Measurements from ENCODE around the gene PITPNC1.
"Not testable (repeated sequence)": the region's sequence is repeated elsewhere in the genome, so short reads cannot be mapped to it uniquely, and the experiment has no call there.

Gene PITPNC1

GRCh38 chr17:67377488-67378453 lies 690 bp downstream of the PITPNC1 start:
- Mint-ChIP-seq H3K9me3 (no peaks in the 10 kb centered on the region), H3K36me3 (ENCODE audit: low read depth) (peaks cover 7% of the 10 kb centered on the region), H3K27me3 (peaks cover 7% of the 10 kb centered on the region), H3K4me3 (peak overlapping the region; percentile 96), H3K4me1 (ENCODE audit: low read depth) (peaks cover 26% of the 10 kb centered on the region), H3K27ac (peak overlapping the region; percentile 91)
- intact Hi-C loops (cut with micrococcal nuclease), result loop anchor here (2.0 to 10.0 kb wide), 2 partner anchors 227 to 311 kb away; no protein-coding TSS in a partner anchor

- H3K36me3 Mint-ChIP-seq (ENCODE audit: low read depth), result peaks cover 7% of the 10 kb centered on the region
- H3K4me1 Mint-ChIP-seq (ENCODE audit: low read depth), result peaks cover 26% of the 10 kb centered on the region
- peaks cover 7% of the 10 kb centered on the region for H3K27me3 Mint-ChIP-seq
- H3K4me3 Mint-ChIP-seq, result peak overlapping the region; percentile 96
- no peaks in the 10 kb centered on the region for H3K9me3 Mint-ChIP-seq
- peak overlapping the region; percentile 91 for H3K27ac Mint-ChIP-seq
- intact Hi-C loops (cut with micrococcal nuclease), result loop anchor here (10.0 kb wide), 1 partner anchor 226 kb away; no protein-coding TSS in a partner anchor
Observed at GRCh38 chr17:67378454-67379250, 1.6 kb downstream of the PITPNC1 start.

GRCh38 chr17:67379251-67379630 lies 2.2 kb downstream of the PITPNC1 start:
- intact Hi-C loops (cut with micrococcal nuclease), result loop anchor here (10.0 kb wide), 1 partner anchor 226 kb away; no protein-coding TSS in a partner anchor
- Mint-ChIP-seq H3K4me1 (ENCODE audit: low read depth) (peaks cover 23% of the 10 kb centered on the region), H3K36me3 (ENCODE audit: low read depth) (peaks cover 7% of the 10 kb centered on the region), H3K4me3 (peak overlapping the region; percentile 96), H3K27me3 (peaks cover 7% of the 10 kb centered on the region), H3K9me3 (no peaks in the 10 kb centered on the region), H3K27ac (peak overlapping the region; percentile 91)

DNA sequence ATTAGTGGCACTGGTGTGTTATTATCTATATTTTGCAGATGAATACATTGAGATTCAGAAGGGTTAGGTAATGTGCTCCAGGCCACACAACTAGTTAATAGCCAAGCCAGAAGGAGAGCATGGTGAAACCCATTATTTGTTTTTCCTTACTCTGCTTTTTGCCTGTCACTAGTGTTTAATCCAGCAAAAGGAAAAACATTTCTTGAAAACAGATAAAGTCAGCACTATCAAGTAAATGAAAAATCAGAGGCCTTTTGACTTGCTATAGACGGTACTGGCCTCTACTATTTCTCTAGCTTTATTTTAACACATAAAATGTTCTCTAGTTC lies 4.8 kb downstream of the PITPNC1 start:
- H3K9me3 Mint-ChIP-seq, result no peaks in the 10 kb centered on the region
- intact Hi-C loops (cut with micrococcal nuclease), result no loop called here
- H3K27me3 Mint-ChIP-seq, result no peaks in the 10 kb centered on the region
- H3K4me3 Mint-ChIP-seq, result no peak overlapping the region
- peaks cover 7% of the 10 kb centered on the region for H3K36me3 Mint-ChIP-seq (ENCODE audit: low read depth)
- peaks cover 10% of the 10 kb centered on the region for H3K4me1 Mint-ChIP-seq (ENCODE audit: low read depth)
- H3K27ac Mint-ChIP-seq, result no peak overlapping the region

GRCh38 chr17:67385122-67385988 lies 8.3 kb downstream of the PITPNC1 start:
- H3K36me3 Mint-ChIP-seq (ENCODE audit: low read depth), result no peaks in the 10 kb centered on the region
- intact Hi-C loops (cut with micrococcal nuclease), result no loop called here
- no peak overlapping the region for H3K27ac Mint-ChIP-seq
- no peaks in the 10 kb centered on the region for H3K27me3 Mint-ChIP-seq
- H3K4me3 Mint-ChIP-seq, result no peak overlapping the region
- peaks cover 15% of the 10 kb centered on the region for H3K4me1 Mint-ChIP-seq (ENCODE audit: low read depth)
- no peaks in the 10 kb centered on the region for H3K9me3 Mint-ChIP-seq

DNA sequence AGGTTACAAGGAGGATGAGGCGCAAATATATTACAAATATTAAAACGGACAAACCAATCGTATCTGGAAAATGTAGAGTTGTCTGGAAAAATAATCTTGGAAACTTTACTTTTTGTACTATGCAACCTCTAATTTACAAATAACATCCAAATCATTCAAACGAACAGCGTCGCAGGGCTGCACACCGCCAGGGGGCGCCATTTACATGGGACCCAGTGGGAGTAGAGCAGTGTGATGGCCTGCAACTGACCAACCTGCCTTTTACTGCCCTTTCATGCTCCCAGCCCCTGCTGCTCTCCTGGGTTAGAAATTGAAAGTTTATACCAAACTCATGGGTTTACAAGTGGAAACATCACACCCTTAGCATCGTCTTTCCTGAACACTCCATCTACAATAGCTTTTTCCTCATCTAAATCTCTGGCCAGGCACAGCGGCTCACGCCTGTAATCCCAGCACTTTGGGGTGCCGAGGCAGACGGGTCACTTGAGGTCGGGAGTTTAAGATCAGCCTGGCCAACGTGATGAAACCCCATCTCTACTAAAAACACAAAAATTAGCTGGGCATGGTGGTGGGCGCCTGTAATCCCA lies 10.0 kb downstream of the PITPNC1 start:
- Mint-ChIP-seq H3K4me1 (ENCODE audit: low read depth) (peaks cover 24% of the 10 kb centered on the region), H3K27ac (no peak overlapping the region), H3K27me3 (no peaks in the 10 kb centered on the region), H3K4me3 (no peak overlapping the region), H3K36me3 (ENCODE audit: low read depth) (no peaks in the 10 kb centered on the region), H3K9me3 (no peaks in the 10 kb centered on the region)
- intact Hi-C loops (cut with micrococcal nuclease), result no loop called here

DNA sequence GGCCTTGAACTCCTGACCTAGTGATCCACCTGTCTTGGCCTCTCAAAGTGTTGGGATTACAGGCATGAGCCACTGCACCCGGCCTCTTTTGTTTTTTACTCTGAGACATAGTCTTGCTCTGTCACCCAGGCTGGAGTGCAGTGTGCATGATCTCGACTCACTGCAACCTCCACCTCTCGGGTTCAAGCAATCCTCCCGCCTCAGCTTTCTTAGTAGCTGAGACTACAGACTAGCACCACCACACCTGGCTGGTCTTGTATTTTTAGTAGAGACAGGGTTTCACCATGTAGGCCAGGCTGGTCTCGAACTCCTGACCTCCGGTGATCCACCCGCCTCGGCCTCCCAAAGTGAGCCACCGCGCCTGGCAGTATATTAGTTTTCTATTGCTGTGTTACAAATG lies 11.5 kb downstream of the PITPNC1 start:
- intact Hi-C loops (cut with micrococcal nuclease); H3K4me3 Mint-ChIP-seq; H3K27ac Mint-ChIP-seq; H3K27me3 Mint-ChIP-seq; H3K9me3 Mint-ChIP-seq; H3K36me3 Mint-ChIP-seq (ENCODE audit: low read depth): not testable (repeated sequence)
- peaks cover 24% of the 10 kb centered on the region for H3K4me1 Mint-ChIP-seq (ENCODE audit: low read depth)

- no peak overlapping the region for H3K4me3 Mint-ChIP-seq
- no peaks in the 10 kb centered on the region for H3K27me3 Mint-ChIP-seq
- no peaks in the 10 kb centered on the region for H3K36me3 Mint-ChIP-seq (ENCODE audit: low read depth)
- no peak overlapping the region for H3K27ac Mint-ChIP-seq
- no peaks in the 10 kb centered on the region for H3K9me3 Mint-ChIP-seq
- intact Hi-C loops (cut with micrococcal nuclease), result no loop called here
- peaks cover 24% of the 10 kb centered on the region for H3K4me1 Mint-ChIP-seq (ENCODE audit: low read depth)
Observed at GRCh38 chr17:67388986-67389385, 11.9 kb downstream of the PITPNC1 start.

- Mint-ChIP-seq H3K27ac (no peak overlapping the region), H3K4me1 (ENCODE audit: low read depth) (peaks cover 24% of the 10 kb centered on the region), H3K4me3 (no peak overlapping the region), H3K27me3 (no peaks in the 10 kb centered on the region), H3K36me3 (ENCODE audit: low read depth) (no peaks in the 10 kb centered on the region), H3K9me3 (no peaks in the 10 kb centered on the region)
- intact Hi-C loops (cut with micrococcal nuclease), result no loop called here
Observed at GRCh38 chr17:67390006-67390645, 13.0 kb downstream of the PITPNC1 start.

DNA sequence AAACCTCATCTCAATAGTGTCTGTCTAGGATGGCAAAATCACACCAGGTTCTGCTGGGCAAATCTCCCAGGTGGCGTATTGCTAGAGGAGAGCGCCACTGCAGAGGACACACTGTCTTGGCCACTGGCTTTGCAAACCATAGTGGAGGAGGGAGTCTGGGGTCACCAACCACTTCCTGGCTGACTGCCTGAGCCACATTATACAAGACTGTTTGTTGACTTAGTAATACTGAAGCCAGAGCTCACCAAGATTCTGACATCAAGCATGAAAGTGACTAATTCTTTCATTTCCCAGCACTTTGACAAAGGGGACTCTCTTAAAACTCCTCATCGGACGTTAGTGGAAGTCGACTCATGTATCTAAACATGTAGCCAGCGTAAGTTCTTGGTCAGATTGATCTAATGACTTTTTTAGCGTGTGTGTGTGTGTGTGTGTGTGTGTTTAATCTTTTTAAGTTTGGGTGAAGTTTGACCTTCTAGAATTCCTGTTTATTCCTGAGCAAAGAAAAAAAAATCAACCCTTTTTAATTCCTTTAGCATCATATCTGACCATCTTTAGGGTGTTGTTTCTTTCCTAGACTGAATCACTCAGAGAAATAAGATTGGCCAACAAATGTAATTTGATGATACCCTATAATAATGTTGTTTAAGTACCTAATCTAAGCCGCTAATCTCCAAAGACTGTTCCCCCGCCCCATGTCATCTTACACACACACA lies 13.7 kb downstream of the PITPNC1 start:
- no peak overlapping the region for H3K27ac Mint-ChIP-seq
- no peaks in the 10 kb centered on the region for H3K36me3 Mint-ChIP-seq (ENCODE audit: low read depth)
- H3K4me1 Mint-ChIP-seq (ENCODE audit: low read depth), result peaks cover 24% of the 10 kb centered on the region
- H3K4me3 Mint-ChIP-seq, result no peak overlapping the region
- no peaks in the 10 kb centered on the region for H3K27me3 Mint-ChIP-seq
- intact Hi-C loops (cut with micrococcal nuclease), result no loop called here
- no peaks in the 10 kb centered on the region for H3K9me3 Mint-ChIP-seq

DNA sequence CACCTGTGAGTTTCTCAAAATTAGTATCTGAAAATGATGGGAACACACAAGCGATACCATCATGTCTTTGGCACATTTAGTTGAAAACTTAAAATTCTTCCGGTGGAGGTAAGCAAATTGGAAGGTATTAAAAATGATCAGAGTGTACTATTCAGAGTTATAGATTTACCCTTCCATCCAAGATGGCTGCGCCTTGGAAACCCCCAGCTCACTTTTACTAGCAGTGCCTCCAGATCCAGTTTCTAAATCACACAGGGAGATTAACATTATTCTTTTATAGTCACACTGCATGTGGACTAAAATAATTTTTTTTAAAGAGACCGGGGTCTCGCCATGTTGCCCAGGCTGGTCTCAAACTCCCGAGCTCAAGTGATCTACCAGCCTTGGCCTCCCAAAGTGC lies 15.0 kb downstream of the PITPNC1 start:
- Mint-ChIP-seq H3K27ac (no peak overlapping the region), H3K27me3 (no peaks in the 10 kb centered on the region), H3K9me3 (no peaks in the 10 kb centered on the region), H3K4me1 (ENCODE audit: low read depth) (peaks cover 24% of the 10 kb centered on the region), H3K36me3 (ENCODE audit: low read depth) (no peaks in the 10 kb centered on the region), H3K4me3 (no peak overlapping the region)
- intact Hi-C loops (cut with micrococcal nuclease), result no loop called here

DNA sequence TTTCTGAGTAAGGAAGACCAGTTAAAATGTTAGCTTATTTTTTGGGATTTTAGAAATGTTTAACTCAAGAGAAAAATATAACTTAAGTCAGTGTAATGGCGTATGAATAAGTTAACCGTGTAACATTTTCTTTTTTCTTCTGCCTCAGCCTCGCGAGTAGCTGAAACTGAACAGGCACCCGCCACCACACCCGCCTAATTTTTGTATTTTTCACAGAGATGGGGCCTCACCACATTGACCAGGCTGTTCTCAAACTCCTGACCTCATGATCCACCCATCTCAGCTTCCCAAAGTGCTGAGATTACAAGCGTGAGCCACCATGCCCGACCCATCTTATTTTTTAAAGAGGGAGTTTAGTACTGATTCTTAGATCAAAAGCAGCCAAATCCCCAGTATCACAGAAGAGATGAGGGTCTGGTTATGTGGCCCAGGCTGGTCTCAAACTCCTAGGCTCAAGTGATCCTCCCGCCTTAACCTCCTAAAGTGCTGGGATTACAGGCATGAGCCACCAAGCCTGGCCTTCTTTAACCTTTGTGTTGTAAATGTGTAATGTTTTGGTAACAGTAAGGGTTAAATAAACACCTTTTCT lies 16.8 kb downstream of the PITPNC1 start:
- no peak overlapping the region for H3K27ac Mint-ChIP-seq
- no peaks in the 10 kb centered on the region for H3K27me3 Mint-ChIP-seq
- no peak overlapping the region for H3K4me3 Mint-ChIP-seq
- peaks cover 23% of the 10 kb centered on the region for H3K4me1 Mint-ChIP-seq (ENCODE audit: low read depth)
- no peaks in the 10 kb centered on the region for H3K9me3 Mint-ChIP-seq
- intact Hi-C loops (cut with micrococcal nuclease), result no loop called here
- H3K36me3 Mint-ChIP-seq (ENCODE audit: low read depth), result peaks cover 8% of the 10 kb centered on the region
